VCaP (cell line): ENCODE results near the gene SUSD2.

Experiments used
- H3K27ac ChIP-seq: fragments of 450-650 bp; 2 replicates; pipeline ENCODE4 v1.5.1; 2017
- CTCF ChIP-seq: fragments of 450-650 bp; conservative IDR thresholded peaks from 2 replicates; pipeline ENCODE4 v1.5.1; 2017; ENCODE audit warnings: mild to moderate bottlenecking, moderate library complexity

Gene SUSD2

DNA sequence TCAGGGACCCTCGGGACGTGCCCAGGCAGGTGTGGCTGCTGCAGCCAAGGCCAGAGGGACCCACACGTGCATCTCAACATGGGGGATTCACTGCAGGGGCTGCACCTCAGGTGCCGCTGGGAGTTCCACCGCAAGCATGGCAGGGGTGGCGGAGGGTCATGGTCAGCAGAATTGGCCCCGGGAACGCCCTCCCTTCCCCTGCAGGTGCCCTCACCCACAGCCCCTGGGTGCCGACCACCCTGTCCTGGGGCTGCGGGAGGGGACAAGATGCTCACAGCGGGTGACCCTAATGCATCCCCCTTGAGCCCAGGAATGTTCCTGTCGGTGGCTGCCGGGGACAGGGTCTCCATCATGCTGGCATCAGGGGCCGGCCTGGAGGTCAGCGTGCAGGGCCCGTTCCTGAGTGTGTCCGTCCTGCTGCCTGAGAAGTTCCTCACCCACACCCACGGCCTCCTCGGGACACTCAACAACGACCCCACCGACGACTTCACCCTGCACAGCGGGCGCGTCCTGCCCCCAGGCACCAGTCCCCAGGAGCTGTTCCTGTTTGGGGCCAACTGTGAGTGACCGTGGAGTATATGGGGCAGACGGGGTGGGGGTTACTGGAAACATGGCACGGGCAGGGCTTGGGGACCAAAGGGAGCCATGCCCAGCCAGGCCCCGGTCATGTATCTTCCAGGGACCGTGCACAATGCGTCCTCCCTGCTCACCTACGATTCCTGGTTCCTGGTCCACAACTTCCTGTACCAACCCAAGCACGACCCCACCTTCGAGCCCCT is 5.8 kb downstream of the SUSD2 start:
- no peak for TF ChIP-seq CTCF
- H3K27ac ChIP-seq: no peak overlapping the region

DNA sequence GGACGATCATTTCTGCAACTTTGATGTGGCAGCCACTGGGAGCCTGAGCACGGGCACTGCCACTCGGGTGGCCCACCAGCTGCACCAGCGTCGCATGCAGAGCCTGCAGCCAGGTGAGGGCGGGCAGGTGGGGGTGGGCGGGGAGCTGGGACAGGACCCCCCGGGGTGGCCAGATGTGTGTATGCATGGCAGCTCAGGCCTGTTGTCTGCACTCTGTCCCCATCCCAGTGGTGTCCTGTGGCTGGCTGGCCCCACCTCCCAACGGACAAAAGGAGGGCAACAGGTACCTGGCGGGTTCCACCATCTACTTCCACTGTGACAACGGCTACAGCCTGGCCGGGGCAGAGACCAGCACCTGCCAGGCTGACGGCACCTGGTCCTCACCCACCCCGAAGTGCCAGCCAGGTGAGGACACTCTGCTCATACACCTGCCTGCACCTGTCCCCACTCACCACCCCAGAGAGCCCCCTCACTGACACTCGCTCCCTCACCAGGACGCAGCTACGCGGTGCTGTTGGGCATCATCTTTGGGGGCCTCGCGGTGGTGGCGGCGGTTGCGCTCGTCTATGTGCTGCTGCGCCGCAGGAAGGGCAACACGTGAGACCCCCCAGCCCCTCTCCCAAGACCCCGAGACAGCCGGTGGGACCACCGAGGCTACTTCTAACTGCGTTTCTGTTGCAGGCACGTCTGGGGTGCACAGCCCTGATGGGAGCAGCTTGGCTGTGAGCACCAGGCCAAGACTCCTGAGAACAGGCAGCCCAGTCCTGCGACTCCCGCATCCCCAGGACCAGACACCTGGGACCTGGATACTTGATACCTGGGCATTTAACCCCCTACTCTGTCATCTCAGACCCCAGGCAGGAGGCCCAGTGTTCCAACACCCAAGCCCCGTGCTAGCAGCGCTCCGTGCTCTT is 6.7 kb downstream of the SUSD2 start:
- no peak overlapping the region for H3K27ac ChIP-seq

GRCh38 chr22:24188705-24189248 is 7.5 kb downstream of the SUSD2 start:
- H3K27ac ChIP-seq: peak overlapping the region; percentile 44; the same call in 1 of the 2 replicates
- no peak for TF ChIP-seq CTCF

More for the DNA sequence above, 6.7 kb downstream of the SUSD2 start:
- no peak for TF ChIP-seq CTCF

- peak; percentile 95 for TF ChIP-seq CTCF
- H3K27ac ChIP-seq: peak overlapping the region; percentile 44; the same call in 1 of the 2 replicates
Observed at GRCh38 chr22:24189249-24190158, 8.2 kb downstream of the SUSD2 start.

DNA sequence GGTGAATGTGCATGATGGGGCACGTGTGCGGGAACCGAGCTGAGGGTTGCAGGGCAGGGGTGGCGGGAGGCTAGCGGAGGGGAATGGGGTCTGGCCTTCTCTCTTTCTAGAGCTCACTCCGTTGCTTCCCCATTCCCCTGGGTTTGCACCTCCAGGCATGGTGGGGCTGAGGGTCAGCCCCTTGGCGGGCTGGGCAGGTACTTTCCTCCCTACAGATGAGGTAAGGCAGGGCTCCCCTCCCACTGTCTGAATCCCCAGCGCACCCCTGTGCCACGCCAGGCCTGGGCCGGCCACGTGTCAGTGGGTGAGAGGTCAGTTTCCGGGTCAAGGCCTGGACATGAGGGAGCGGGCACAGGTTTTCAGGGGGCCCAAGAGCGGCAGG is 8.9 kb downstream of the SUSD2 start:
- TF ChIP-seq CTCF: no peak
- peak overlapping the region; percentile 44; the same call in 1 of the 2 replicates for H3K27ac ChIP-seq

GRCh38 chr22:24190596-24191208 is 9.4 kb downstream of the SUSD2 start:
- H3K27ac ChIP-seq: peak overlapping the region; percentile 44; the same call in 1 of the 2 replicates
- TF ChIP-seq CTCF: no peak
